ENCODE data around the gene NR2E1.

GRCh38 chr6:108157981-108158525 is 7.8 kb upstream of the NR2E1 start:
- TF ChIP-seq, protein P1, sequence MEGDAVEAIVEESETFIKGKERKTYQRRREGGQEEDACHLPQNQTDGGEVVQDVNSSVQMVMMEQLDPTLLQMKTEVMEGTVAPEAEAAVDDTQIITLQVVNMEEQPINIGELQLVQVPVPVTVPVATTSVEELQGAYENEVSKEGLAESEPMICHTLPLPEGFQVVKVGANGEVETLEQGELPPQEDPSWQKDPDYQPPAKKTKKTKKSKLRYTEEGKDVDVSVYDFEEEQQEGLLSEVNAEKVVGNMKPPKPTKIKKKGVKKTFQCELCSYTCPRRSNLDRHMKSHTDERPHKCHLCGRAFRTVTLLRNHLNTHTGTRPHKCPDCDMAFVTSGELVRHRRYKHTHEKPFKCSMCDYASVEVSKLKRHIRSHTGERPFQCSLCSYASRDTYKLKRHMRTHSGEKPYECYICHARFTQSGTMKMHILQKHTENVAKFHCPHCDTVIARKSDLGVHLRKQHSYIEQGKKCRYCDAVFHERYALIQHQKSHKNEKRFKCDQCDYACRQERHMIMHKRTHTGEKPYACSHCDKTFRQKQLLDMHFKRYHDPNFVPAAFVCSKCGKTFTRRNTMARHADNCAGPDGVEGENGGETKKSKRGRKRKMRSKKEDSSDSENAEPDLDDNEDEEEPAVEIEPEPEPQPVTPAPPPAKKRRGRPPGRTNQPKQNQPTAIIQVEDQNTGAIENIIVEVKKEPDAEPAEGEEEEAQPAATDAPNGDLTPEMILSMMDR (IDR thresholded peaks at IDR 0.05), result no peak
- TF ChIP-seq POLR2A (IDR thresholded peaks at IDR 0.05) (no peak), EP300 (IDR thresholded peaks at IDR 0.05) (no peak)
